CD4-positive, alpha-beta T cell (primary cell): ENCODE results near the gene KIF21A. TPM values are rescaled to one million over a fixed set of nuclear protein-coding genes. Genes with fewer than 3 reads are reported as not detected.

ENCODE experiments used
- ATAC-seq: fragments of 200-7000 bp; cut with Tn5 transposase; one replicate; pipeline ENCODE4 v1.10.0; 2022; ENCODE audit warnings: mild to moderate bottlenecking; ENCODE audit not compliant: poor library complexity
- CTCF ChIA-PET: fragments of 350-600 bp; sonication (Branson Sonifier 250); formaldehyde crosslinking; loops from one replicate; lab custom pipeline; 2021; ENCODE audit warnings: antibody characterized with exemption, inconsistent platforms; lab: Charles Lee
- POLR2A ChIA-PET: fragments of 350-600 bp; sonication (Branson Sonifier 250); formaldehyde crosslinking; loops from one replicate; lab custom pipeline; 2021; ENCODE audit warnings: antibody characterized with exemption, inconsistent platforms; lab: Charles Lee
- DNase-seq, 14 experiments: peaks; one replicate each; pipeline ENCODE4 v3.0.0-alpha.2; 2013 to 2020; ENCODE audit warnings: mixed read lengths in 2 of 14
- H3K27ac ChIP-seq, 2 donors: one replicate each; pipeline versions ENCODE4 v1.5.1 to v1.7.0; 2013; ENCODE audit warnings: low read length in 2 of 2, low read depth in 1 of 2, mild to moderate bottlenecking in 1 of 2
- H3K27me3 ChIP-seq, 2 experiments: 1 replicate in 1 of 2; 2 replicates in 1 of 2; pipeline versions ENCODE4 v1.6.1 to v1.7.0; 2013; ENCODE audit warnings: low read length in 2 of 2, control low read depth in 1 of 2, mild to moderate bottlenecking in 1 of 2, moderate library complexity in 1 of 2; ENCODE audit not compliant: insufficient read depth in 2 of 2, control insufficient read depth in 1 of 2
- H3K36me3 ChIP-seq: one replicate; pipeline ENCODE4 v1.6.1; 2013; ENCODE audit warnings: low read length, control low read depth; ENCODE audit not compliant: insufficient read depth
- H3K4me1 ChIP-seq: one replicate; pipeline ENCODE4 v1.6.1; 2013; ENCODE audit warnings: low read length, control low read depth; ENCODE audit not compliant: insufficient read depth
- H3K4me3 ChIP-seq: one replicate; pipeline ENCODE4 v1.5.1; 2013; ENCODE audit warnings: mild to moderate bottlenecking, low read length, moderate library complexity
- H3K9me3 ChIP-seq, 2 experiments: 1 replicate in 1 of 2; 2 replicates in 1 of 2; pipeline versions ENCODE4 v1.6.1 to v1.7.0; 2013; ENCODE audit warnings: low read length in 2 of 2, mild to moderate bottlenecking in 2 of 2, control low read depth in 1 of 2, moderate library complexity in 1 of 2; ENCODE audit not compliant: control insufficient read depth in 1 of 2, insufficient read depth in 1 of 2
- H3K27ac Mint-ChIP-seq: one replicate; pipeline ENCODE4 v1.8.0; 2020; ENCODE audit warnings: mixed read lengths
- H3K27me3 Mint-ChIP-seq: one replicate; pipeline ENCODE4 v1.8.0; 2021; ENCODE audit warnings: mixed read lengths
- H3K36me3 Mint-ChIP-seq: one replicate; pipeline ENCODE4 v1.8.0; 2021; ENCODE audit warnings: low read depth, mixed read lengths
- H3K4me1 Mint-ChIP-seq: one replicate; pipeline ENCODE4 v1.8.0; 2021; ENCODE audit warnings: low read depth, mixed read lengths
- H3K4me3 Mint-ChIP-seq: one replicate; pipeline ENCODE4 v1.8.0; 2020; ENCODE audit warnings: mild to moderate bottlenecking, mixed read lengths
- H3K9me3 Mint-ChIP-seq: one replicate; pipeline ENCODE4 v1.8.0; 2020; ENCODE audit warnings: mixed read lengths
- CTCF ChIP-seq: fragments of 200-600 bp; IDR thresholded peaks from one replicate; pipeline ENCODE4 v1.8.0; 2022; ENCODE audit warnings: antibody characterized with exemption, mild to moderate bottlenecking
- intact Hi-C, 2 experiments: fragments of 100-400 bp; cut with DNase I in 1 of 2; cut with micrococcal nuclease in 1 of 2; formaldehyde crosslinking; loops; one replicate each; pipeline versions ENCODE4 v1.15.1 to v1.9.0; 2023 to 2025; cut with DNase I, micrococcal nuclease
- total RNA-seq, 174 experiments: library from RNA in 2 of 174; stranded (reverse) in 2 of 174; gene quantifications; one replicate each; pipeline ENCODE4 v1.2.3 and lab custom pipeline; 2021 to 2026

The KIF21A gene
- total RNA-seq, 2 experiments from 2014 or later = 3.2 to 3.4 TPM

- CTCF ChIA-PET = no interaction called here
These were observed 123.7 kb downstream of the KIF21A start for GRCh38 chr12:39319180-39319579.

GRCh38 chr12:39314547-39314946, 128.4 kb downstream of the KIF21A start:
- Histone ChIP-seq H3K27me3 (no peaks in the 10 kb centered on the region), H3K9me3 (no peaks in the 10 kb centered on the region), H3K4me3 (no peak overlapping the region), H3K27ac (no peak overlapping the region), H3K36me3 (no peaks in the 10 kb centered on the region), H3K4me1 (no peaks in the 10 kb centered on the region)
- Mint-ChIP-seq H3K4me1 (no peaks in the 10 kb centered on the region), H3K27me3 (no peaks in the 10 kb centered on the region), H3K4me3 (no peak overlapping the region), H3K36me3 (peaks cover 5% of the 10 kb centered on the region), H3K9me3 (no peaks in the 10 kb centered on the region), H3K27ac (no peak overlapping the region)
- ChIA-PET CTCF (no interaction called here), POLR2A (no interaction called here)
- no peak for ATAC-seq
- DNase-seq = no peak
- intact Hi-C loops = no loop called here
- TF ChIP-seq CTCF = no peak

More at GRCh38 chr12:39319180-39319579, 123.7 kb downstream of the KIF21A start:
- Mint-ChIP-seq H3K4me3 (no peak overlapping the region), H3K27ac (no peak overlapping the region), H3K27me3 (no peaks in the 10 kb centered on the region), H3K36me3 (peaks cover 5% of the 10 kb centered on the region), H3K9me3 (no peaks in the 10 kb centered on the region), H3K4me1 (no peaks in the 10 kb centered on the region)
- no peak for ATAC-seq
- no peak overlapping the region for H3K27ac ChIP-seq
- intact Hi-C loops = loop anchor here in 1 of 2 experiments (5.0 kb wide), 4 partner anchors 123 to 788 kb away; partner anchors contain the start of genes KIF21A and SLC2A13
- H3K36me3 ChIP-seq = no peaks in the 10 kb centered on the region
- H3K4me1 ChIP-seq = no peaks in the 10 kb centered on the region
- H3K9me3 ChIP-seq = no peaks in the 10 kb centered on the region
- H3K4me3 ChIP-seq = no peak overlapping the region
- POLR2A ChIA-PET = no interaction called here
- TF ChIP-seq CTCF = no peak
- no peak for DNase-seq
- no peaks in the 10 kb centered on the region for H3K27me3 ChIP-seq

GRCh38 chr12:39309516-39309915, 133.4 kb downstream of the KIF21A start:
- H3K4me1 ChIP-seq = no peaks in the 10 kb centered on the region
- ATAC-seq = no peak
- H3K9me3 ChIP-seq = no peaks in the 10 kb centered on the region
- Mint-ChIP-seq H3K4me3 (no peak overlapping the region), H3K27me3 (no peaks in the 10 kb centered on the region), H3K4me1 (no peaks in the 10 kb centered on the region), H3K9me3 (no peaks in the 10 kb centered on the region), H3K27ac (no peak overlapping the region), H3K36me3 (peaks cover 18% of the 10 kb centered on the region)
- TF ChIP-seq CTCF = no peak
- ChIA-PET POLR2A (no interaction called here), CTCF (interaction anchor here (1.1 kb wide), 1 partner anchor 24 kb away, joined by 5 read pairs; no protein-coding TSS in a partner anchor)
- H3K36me3 ChIP-seq = peaks cover 9% of the 10 kb centered on the region
- H3K27me3 ChIP-seq = no peaks in the 10 kb centered on the region
- no peak for DNase-seq
- no peak overlapping the region for H3K4me3 ChIP-seq
- intact Hi-C loops = no loop called here
- no peak overlapping the region for H3K27ac ChIP-seq
